Inflammatory macrophage (primary cell): ENCODE measurements around the gene PLAAT3.
"Not testable (repeated sequence)": the region's sequence is repeated elsewhere in the genome, so short reads cannot be mapped to it uniquely, and the experiment has no call there.

Experiments used
- DNase-seq, 2 donors: peaks; one replicate each; pipeline ENCODE4 v3.0.0-alpha.2; 2020 to 2022
- total RNA-seq, 18 experiments: gene quantifications; one replicate each; lab custom pipeline; 2026; ENCODE audit warnings: mixed read lengths in 6 of 18, inconsistent platforms in 2 of 18; lab: John Stamatoyannopoulos, UW

The PLAAT3 gene
- 0.12 to 3.1 (median 1.3) reads per million in 18 experiments for total RNA-seq

DNA sequence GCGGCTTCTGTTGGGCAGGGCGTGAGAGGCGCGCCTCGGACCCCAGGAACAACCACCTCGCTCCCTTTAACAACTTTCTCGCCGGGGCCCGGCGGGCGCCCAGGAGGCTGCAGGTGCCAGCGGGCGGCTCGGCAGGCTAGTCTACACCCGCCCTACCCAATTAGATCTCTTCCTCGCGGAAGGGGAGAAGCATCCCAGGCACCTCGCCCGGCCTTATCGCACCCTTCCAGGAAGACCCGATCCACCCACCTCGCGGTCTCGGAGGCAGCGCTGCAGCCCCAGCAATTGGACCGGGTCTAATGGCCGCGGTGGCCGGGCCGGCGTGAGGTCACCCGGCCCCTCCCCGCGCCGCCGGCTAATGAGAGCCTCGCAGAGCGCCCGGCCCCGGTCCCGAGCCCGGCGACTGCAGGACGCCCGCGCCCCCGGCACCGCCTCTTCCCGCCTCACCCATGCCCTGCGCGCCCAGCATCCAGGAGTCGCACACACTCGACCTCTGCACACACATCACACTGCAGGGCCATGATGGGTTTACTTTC lies at the start of gene PLAAT3:
Gene PLAAT3, minus strand, starts transcription at position 298 of the 536 bp plus-strand sequence. CDS start 419 bp downstream, outside the sequence.
- DNase-seq, result peak in 1 of 2 donors; percentile 48

DNA sequence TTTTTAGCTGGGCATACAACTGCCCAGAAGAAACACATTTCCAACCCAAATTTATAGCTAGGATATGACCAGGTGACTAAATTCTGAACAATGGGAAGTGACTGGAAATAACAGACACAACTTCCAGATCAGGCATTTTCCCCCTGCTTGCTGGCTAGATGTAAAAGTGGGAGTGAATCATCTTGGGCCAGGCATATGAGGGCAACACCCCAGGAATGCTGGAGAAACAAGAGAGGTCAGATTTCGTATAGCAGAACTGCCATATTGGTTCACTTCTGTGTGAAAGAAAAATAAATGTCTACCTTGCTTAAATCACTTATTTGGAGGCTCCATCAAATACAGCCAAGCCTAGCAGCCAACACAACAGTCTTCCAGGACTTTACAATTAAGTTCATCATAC lies 49.6 kb upstream of the PLAAT3 start:
- DNase-seq, result no peak

- DNase-seq, result peak in 1 of 2 donors; percentile 19
Measured at GRCh38 chr11:63660972-63661371, 46.7 kb upstream of the PLAAT3 start.

GRCh38 chr11:63652671-63653070 lies 38.4 kb upstream of the PLAAT3 start:
- no peak for DNase-seq

DNA sequence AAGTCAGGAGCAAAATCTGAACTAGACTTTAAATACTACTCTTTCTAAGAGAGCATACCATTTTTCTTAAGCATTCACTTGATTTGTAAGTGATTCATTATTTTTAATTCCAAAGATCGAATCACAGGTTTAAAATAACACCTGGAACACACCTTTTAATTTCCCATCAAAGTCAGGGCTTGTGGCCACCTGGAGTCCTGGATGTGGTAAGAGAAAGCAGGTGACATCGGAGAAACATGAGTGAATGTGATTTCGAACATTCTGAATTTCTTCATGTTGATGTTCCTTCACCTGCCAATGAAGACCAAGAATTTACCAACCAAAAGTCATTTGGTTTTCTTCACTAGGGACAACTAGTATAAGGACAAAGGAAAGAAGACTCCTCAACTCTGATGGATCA lies 29.0 kb upstream of the PLAAT3 start:
- DNase-seq, result no peak

- no peak for DNase-seq
Measured at GRCh38 chr11:63641727-63642126, 27.5 kb upstream of the PLAAT3 start.

GRCh38 chr11:63639199-63639832 lies 25.1 kb upstream of the PLAAT3 start:
- DNase-seq, result peak in 1 of 2 donors; percentile 40

DNA sequence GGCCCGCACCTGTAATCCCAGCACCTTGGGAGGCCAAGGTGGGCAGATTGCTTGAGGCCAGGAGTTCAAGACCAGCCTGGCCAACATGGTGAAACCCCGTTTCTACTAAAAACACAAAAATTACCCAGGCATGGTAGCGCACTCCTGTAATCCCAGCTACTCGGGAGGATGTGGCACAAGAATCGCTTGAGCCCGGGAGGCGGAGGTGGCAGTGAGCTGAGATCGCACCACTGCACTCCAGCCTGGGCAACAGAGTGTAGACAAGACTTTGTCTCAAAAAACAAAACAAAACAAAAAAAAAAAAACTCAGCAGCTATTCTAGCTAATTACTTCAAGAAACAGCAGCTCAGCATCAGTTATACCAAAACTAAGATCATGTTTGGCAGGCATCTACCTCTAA lies 24.2 kb upstream of the PLAAT3 start:
- DNase-seq, result not testable (repeated sequence)

DNA sequence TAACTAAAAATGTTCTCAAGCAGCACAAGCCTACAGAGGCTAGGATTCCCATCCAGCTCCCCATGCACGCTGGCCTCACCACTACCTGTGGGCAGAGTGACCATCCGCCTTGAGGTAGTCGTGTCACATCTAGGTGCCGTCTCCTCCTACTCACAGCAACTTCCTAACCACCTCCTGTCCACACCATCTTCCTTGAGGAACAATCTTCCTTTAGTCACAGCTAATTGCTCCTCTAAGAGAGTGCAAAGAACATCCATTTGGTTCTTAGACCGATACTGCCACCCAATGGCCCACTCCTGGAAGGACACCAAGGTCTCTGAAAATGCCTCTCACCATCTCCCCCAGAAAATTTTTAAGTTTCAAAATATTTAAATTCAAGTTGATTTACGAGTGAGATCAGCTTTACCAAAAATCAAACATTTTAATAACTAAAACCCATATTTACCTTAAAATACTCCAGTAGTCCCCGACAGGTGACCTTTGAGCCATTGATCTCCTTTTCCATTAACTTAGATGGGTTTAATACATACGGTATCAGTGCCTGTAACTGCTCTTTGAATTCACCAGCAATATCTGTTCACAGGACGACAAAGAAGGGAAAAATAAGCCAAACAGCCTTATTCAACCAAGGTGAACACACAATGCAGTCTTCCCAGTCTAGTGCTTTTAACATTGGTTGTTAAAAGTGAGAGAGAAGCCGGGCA lies 21.7 kb upstream of the PLAAT3 start:
- DNase-seq, result peak; percentile 74 to 75

GRCh38 chr11:63629426-63629825 lies 15.2 kb upstream of the PLAAT3 start:
- no peak for DNase-seq

DNA sequence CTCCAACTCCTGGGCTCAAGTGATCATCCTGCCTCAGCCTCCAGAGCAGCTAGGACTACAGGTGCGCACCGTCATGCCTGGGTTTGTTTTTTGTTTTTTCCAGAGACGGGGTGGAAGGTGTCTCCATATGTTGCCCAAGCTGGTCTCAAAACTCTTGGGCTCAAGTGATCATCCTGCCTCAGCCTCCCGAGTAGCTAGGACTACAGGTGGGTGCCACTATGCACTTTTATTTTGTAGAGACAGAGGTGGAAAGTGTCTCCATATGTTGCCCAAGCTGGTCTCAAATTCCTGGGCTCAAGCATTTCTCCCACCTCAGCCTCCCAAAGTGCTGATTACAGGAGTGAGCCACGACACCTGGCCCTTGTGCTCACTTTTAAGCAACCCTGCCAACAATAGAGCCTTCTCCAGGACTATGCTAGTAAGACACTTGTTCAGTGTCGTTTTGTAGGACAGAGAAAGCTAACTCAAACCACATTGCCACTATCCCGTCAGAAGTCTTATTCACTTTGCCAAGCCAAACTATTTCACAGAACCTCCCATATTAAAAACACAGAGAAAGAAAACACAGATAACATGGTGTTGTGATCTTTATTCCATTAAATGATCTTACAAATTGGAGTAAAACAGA lies 9.4 kb upstream of the PLAAT3 start:
- DNase-seq, result no peak

DNA sequence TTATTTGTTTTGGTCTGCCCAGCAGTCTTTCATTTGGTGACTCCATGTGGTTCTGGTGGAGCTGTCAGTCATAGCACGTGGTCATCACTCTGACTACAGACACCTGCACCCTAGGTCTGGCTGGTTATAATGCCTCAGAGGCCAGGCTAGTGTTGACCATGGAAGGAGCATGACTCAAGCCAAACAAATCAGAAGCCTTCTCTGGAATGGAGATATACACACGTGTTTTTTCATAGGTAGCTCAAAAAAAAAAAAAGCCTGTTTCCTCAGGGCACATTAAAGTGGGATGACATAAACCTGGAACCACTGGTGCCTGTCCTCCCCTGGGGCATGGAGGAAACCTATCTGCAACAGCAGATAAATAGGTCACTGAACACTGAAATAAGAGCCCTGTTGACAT lies 8.1 kb upstream of the PLAAT3 start:
- no peak for DNase-seq

GRCh38 chr11:63621071-63621470 lies 6.8 kb upstream of the PLAAT3 start:
- DNase-seq, result peak; percentile 86 to 95

GRCh38 chr11:63619967-63620366 lies 5.7 kb upstream of the PLAAT3 start:
- DNase-seq, result no peak

GRCh38 chr11:63617686-63618085 lies 3.5 kb upstream of the PLAAT3 start:
- DNase-seq, result peak in 1 of 2 donors; percentile 47

GRCh38 chr11:63616953-63617352 lies 2.7 kb upstream of the PLAAT3 start:
- no peak for DNase-seq

DNA sequence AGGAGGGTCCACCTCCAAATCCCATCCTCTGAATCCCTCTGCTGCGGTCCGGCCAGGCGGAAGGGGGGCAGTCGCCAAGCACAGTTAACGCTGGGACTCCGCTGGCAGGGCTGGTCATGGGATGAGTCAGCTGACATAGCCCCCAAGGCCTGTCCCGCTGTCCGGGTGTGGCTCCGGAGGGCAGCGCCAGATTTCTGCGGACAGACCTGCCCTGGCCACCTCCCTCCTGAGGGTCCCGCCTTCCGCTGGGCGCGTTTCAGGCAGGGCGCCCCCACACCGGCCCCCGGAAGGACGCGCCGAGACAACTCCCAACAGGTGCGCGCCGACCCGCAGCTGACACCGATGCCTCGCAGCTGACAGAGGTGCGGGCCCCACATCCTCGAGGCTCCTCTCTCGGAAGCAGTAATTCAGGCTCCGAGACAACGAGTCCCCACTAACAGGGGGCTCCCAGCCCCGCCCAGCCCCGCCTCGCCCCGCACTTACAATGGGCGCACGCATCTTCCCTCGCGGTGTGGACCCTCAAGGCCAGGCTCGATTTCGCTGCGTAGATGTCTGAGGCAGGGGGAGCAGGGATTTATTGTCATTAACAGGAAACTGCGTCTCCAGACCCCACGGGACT lies 607 bp downstream of the PLAAT3 start:
- no peak for DNase-seq

- no peak for DNase-seq
Measured at GRCh38 chr11:63612181-63612580, 2.1 kb downstream of the PLAAT3 start.

DNA sequence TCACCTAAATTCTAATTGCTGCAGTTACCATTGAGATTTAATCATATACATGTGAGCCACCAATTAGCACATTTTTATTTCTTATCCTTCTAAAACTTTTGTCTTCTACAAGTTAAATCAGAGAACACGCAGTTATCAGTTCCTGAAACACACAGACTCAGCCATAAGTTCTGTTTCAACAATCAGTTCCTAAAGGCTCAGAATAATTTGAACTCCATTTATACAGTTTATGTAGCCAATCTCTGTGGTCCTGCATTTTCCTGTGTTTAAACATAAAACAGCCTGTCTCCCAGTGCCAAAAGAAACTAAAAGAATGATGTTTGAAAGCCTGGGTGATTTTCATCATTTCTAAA lies 2.9 kb downstream of the PLAAT3 start:
- DNase-seq, result no peak

- peak in 1 of 2 donors; percentile 42 for DNase-seq
Measured at GRCh38 chr11:63610604-63611394, 3.4 kb downstream of the PLAAT3 start.

- no peak for DNase-seq
Measured at GRCh38 chr11:63609971-63610580, 4.2 kb downstream of the PLAAT3 start.

- DNase-seq, result no peak
Measured at GRCh38 chr11:63609536-63609935, 4.7 kb downstream of the PLAAT3 start.
